GM12878 (cell line): Measurements from ENCODE around the gene TCP11L2.

Source experiments
- CREB1 ChIP-seq: IDR thresholded peaks from 2 replicates; pipeline ENCODE4 v1.6.1; 2012; ENCODE audit warnings: low read depth, mild to moderate bottlenecking, inconsistent platforms
- CTCF ChIP-seq, 3 experiments: IDR thresholded peaks in 2 of 3; conservative IDR thresholded peaks in 1 of 3; 2 replicates each; pipeline ENCODE4 v1.5.1; 2011; ENCODE audit warnings: low read depth in 3 of 3, low read length in 3 of 3, mild to moderate bottlenecking in 3 of 3, control low read depth in 2 of 3, moderate library complexity in 2 of 3, inconsistent platforms in 1 of 3, mixed read lengths in 1 of 3; ENCODE audit not compliant: control insufficient read depth in 2 of 3, insufficient read depth in 1 of 3; ENCODE audit errors: extremely low read depth in 1 of 3
- EGR1 ChIP-seq, 2 experiments: IDR thresholded peaks; 1 replicate in 1 of 2; 2 replicates in 1 of 2; pipeline ENCODE4 v1.6.1; 2011 to 2012; ENCODE audit warnings: low read depth in 2 of 2, low read length in 2 of 2, borderline replicate concordance in 1 of 2, mild to moderate bottlenecking in 1 of 2, moderate library complexity in 1 of 2
- ETV6 ChIP-seq, 2 experiments: fragments of 450-650 bp in 1 of 2; IDR thresholded peaks in 1 of 2; conservative IDR thresholded peaks in 1 of 2; 2 replicates each; pipeline ENCODE4 v1.6.1; 2014; ENCODE audit warnings: antibody characterized with exemption in 1 of 2, borderline replicate concordance in 1 of 2, low read depth in 1 of 2, mild to moderate bottlenecking in 1 of 2, moderate library complexity in 1 of 2
- NFIC ChIP-seq: IDR thresholded peaks from 2 replicates; pipeline ENCODE4 v1.6.1; 2012; ENCODE audit warnings: low read depth, mild to moderate bottlenecking, inconsistent platforms, low read length, moderate library complexity
- SP1 ChIP-seq: IDR thresholded peaks from one replicate; pipeline ENCODE4 v1.6.1; 2011; ENCODE audit warnings: low read depth, low read length

GRCh38 chr12:106369624-106370346 is 67.3 kb downstream of the TCP11L2 start:
- TF ChIP-seq CTCF (IDR thresholded peaks at IDR 0.05 in 2 of 3, conservative IDR thresholded peaks at IDR 0.05 in 1 of 3; ENCODE audit: control insufficient read depth in 2 of 3, extremely low read depth in 1 of 3, insufficient read depth in 1 of 3, low read depth in 3 of 3, low read length in 3 of 3) (no peak), ETV6 (conservative IDR thresholded peaks at IDR 0.05 in 1 of 2, IDR thresholded peaks at IDR 0.05 in 1 of 2; ENCODE audit: borderline replicate concordance in 1 of 2, low read depth in 1 of 2) (no peak), CREB1 (no peak), NFIC (no peak), SP1 (no peak), EGR1 (IDR thresholded peaks at IDR 0.05; ENCODE audit: borderline replicate concordance in 1 of 2, low read depth in 2 of 2, low read length in 2 of 2) (no peak)
